Neural cell (in vitro differentiated cells): Measurements from ENCODE around the gene PPP2R5E. TPM values are rescaled to one million over a fixed set of nuclear protein-coding genes. Genes with fewer than 3 reads are reported as not detected.
A peak's percentile ranks its signal among the peaks of the same experiment; 100 is the strongest.
"Not testable (repeated sequence)": the region's sequence is repeated elsewhere in the genome, so short reads cannot be mapped to it uniquely, and the experiment has no call there.

ENCODE experiments used
- H2AFZ ChIP-seq: fragments of 200-600, 300-800 bp; sonication (generic), shearing (Covaris generic); 2 replicates; pipeline ENCODE4 v1.6.0; 2014; ENCODE audit warnings: low read depth, mild to moderate bottlenecking, antibody characterized with exemption, low read length, moderate library complexity
- H3F3A ChIP-seq: fragments of 200-600 bp; shearing (Covaris generic); 2 replicates; pipeline ENCODE4 v1.6.1; 2016; ENCODE audit warnings: mild to moderate bottlenecking, moderate library complexity, mixed read lengths, antibody characterized with exemption, low read length; ENCODE audit not compliant: insufficient read depth, poor library complexity, severe bottlenecking
- H3K27ac ChIP-seq: fragments of 200-600, 300-800 bp; sonication (generic), shearing (Covaris generic); 2 replicates; pipeline ENCODE4 v1.5.1; 2014; ENCODE audit warnings: mild to moderate bottlenecking, low read length, moderate library complexity
- H3K27me3 ChIP-seq: fragments of 300-800, 200-600 bp; sonication (generic), shearing (Covaris generic); 2 replicates; pipeline ENCODE4 v1.6.0; 2014; ENCODE audit warnings: mild to moderate bottlenecking, low read depth, low read length, moderate library complexity; ENCODE audit not compliant: insufficient read depth
- H3K36me3 ChIP-seq: fragments of 300-800, 200-600 bp; sonication (generic), shearing (Covaris generic); 2 replicates; pipeline ENCODE4 v1.5.1; 2014; ENCODE audit warnings: mild to moderate bottlenecking, antibody characterized with exemption, low read length, moderate library complexity; ENCODE audit not compliant: insufficient read depth
- H3K4me2 ChIP-seq: fragments of 300-800, 200-600 bp; sonication (generic), shearing (Covaris generic); 2 replicates; pipeline ENCODE4 v1.6.0; 2014; ENCODE audit warnings: mild to moderate bottlenecking, low read length
- H3K4me3 ChIP-seq: fragments of 300-800, 200-600 bp; sonication (generic), shearing (Covaris generic); 2 replicates; pipeline ENCODE4 v1.5.1; 2014; ENCODE audit warnings: mild to moderate bottlenecking, low read length, moderate library complexity
- H3K79me2 ChIP-seq: fragments of 200-600 bp; shearing (Covaris generic); replicated peaks from 2 replicates; pipeline ENCODE4 v1.6.0; 2014; ENCODE audit warnings: mild to moderate bottlenecking, low read length, moderate library complexity; ENCODE audit not compliant: insufficient read depth
- H3K9ac ChIP-seq: fragments of 300-800, 200-600 bp; sonication (generic), shearing (Covaris generic); 2 replicates; pipeline ENCODE4 v1.6.1; 2016; ENCODE audit warnings: mild to moderate bottlenecking, low read length, mixed read lengths
- H3K9me2 ChIP-seq: fragments of 200-600 bp; shearing (Covaris generic); 2 replicates; pipeline ENCODE4 v1.6.1; 2016; ENCODE audit warnings: mild to moderate bottlenecking, low read length, mixed read lengths; ENCODE audit not compliant: insufficient read depth
- H3K9me3 ChIP-seq: fragments of 200-600, 300-800 bp; sonication (generic), shearing (Covaris generic); 2 replicates; pipeline ENCODE4 v1.6.1; 2016; ENCODE audit warnings: mild to moderate bottlenecking, mixed run types, low read length, moderate library complexity, mixed read lengths
- H4K20me1 ChIP-seq: fragments of 200-600 bp; shearing (Covaris generic); 2 replicates; pipeline ENCODE4 v1.6.1; 2016; ENCODE audit warnings: mild to moderate bottlenecking, mixed run types; ENCODE audit not compliant: insufficient read depth
- EP300 ChIP-seq: fragments of 450-650 bp; conservative IDR thresholded peaks from 2 replicates; pipeline ENCODE4 v1.6.1; 2014; ENCODE audit warnings: antibody characterized with exemption, mild to moderate bottlenecking, moderate library complexity; ENCODE audit not compliant: poor library complexity, severe bottlenecking
- EZH2 ChIP-seq: fragments of 200-600, 300-800 bp; shearing (Covaris generic), sonication (generic); IDR thresholded peaks from 2 replicates; pipeline ENCODE4 v1.6.1; 2014; ENCODE audit warnings: antibody characterized with exemption, low read length, borderline replicate concordance, mild to moderate bottlenecking; ENCODE audit not compliant: insufficient read depth, poor library complexity, severe bottlenecking
- MXI1 ChIP-seq: fragments of 450-650 bp; conservative IDR thresholded peaks from 2 replicates; pipeline ENCODE4 v1.6.1; 2014; ENCODE audit warnings: antibody characterized with exemption, mild to moderate bottlenecking; ENCODE audit not compliant: poor library complexity, severe bottlenecking
- POLR2AphosphoS5 ChIP-seq: IDR thresholded peaks from 2 replicates; pipeline ENCODE4 v1.6.1; 2012
- RAD21 ChIP-seq: fragments of 450-650 bp; conservative IDR thresholded peaks from 2 replicates; pipeline ENCODE4 v1.6.1; 2014; ENCODE audit warnings: antibody characterized with exemption, mild to moderate bottlenecking, moderate library complexity
- SMC3 ChIP-seq: fragments of 450-650 bp; conservative IDR thresholded peaks from 2 replicates; pipeline ENCODE4 v1.6.1; 2014; ENCODE audit warnings: antibody characterized with exemption, mild to moderate bottlenecking, moderate library complexity; ENCODE audit not compliant: poor library complexity
- TAF1 ChIP-seq: IDR thresholded peaks from 2 replicates; pipeline ENCODE4 v1.6.1; 2012; ENCODE audit warnings: low read depth
- polyA plus RNA-seq: library from polyadenylated mRNA; depleted of rRNA; stranded (reverse); fragments of >200 nt; gene quantifications from 2 replicates; pipeline ENCODE4 v1.2.3, GENCODE V29; 2014
- TF ChIP-seq, protein P1 (sequence below): fragments of 450-650 bp; IDR thresholded peaks from 2 replicates; pipeline ENCODE4 v1.5.1; 2014; ENCODE audit warnings: antibody characterized with exemption, mild to moderate bottlenecking, moderate library complexity; ENCODE audit not compliant: poor library complexity, severe bottlenecking
- TF ChIP-seq, protein P2 (sequence below): IDR thresholded peaks from 2 replicates; pipeline ENCODE4 v1.6.1; 2012; ENCODE audit warnings: borderline replicate concordance

Gene PPP2R5E
- polyA plus RNA-seq, 1 donor from 2014 or later: 26.7 TPM

DNA sequence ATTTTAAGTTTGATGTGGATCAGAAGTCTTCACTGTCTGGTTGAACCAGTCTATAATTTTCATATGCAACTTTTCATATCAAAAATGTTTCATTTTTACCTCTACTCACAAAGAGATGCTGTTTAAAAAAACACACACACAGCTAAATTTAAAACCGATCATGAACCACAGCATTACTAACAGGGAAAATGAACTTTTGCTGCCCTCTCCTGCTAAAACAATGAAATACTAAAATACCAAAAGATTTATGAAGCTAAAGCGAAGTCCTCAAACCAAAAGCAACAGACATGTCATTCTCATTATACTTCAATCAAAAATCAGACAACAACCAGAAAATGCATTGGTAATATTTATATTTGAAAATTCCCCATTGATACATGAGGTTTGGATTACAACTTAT lies 171.6 kb downstream of the PPP2R5E start:
- H3K27me3 ChIP-seq, H3F3A ChIP-seq, H4K20me1 ChIP-seq, H3K4me3 ChIP-seq, H3K9ac ChIP-seq, H2AFZ ChIP-seq, H3K4me2 ChIP-seq, H3K9me2 ChIP-seq, H3K79me2 ChIP-seq, H3K27ac ChIP-seq, H3K36me3 ChIP-seq, H3K9me3 ChIP-seq: not testable (repeated sequence)
- TF ChIP-seq, protein P1, sequence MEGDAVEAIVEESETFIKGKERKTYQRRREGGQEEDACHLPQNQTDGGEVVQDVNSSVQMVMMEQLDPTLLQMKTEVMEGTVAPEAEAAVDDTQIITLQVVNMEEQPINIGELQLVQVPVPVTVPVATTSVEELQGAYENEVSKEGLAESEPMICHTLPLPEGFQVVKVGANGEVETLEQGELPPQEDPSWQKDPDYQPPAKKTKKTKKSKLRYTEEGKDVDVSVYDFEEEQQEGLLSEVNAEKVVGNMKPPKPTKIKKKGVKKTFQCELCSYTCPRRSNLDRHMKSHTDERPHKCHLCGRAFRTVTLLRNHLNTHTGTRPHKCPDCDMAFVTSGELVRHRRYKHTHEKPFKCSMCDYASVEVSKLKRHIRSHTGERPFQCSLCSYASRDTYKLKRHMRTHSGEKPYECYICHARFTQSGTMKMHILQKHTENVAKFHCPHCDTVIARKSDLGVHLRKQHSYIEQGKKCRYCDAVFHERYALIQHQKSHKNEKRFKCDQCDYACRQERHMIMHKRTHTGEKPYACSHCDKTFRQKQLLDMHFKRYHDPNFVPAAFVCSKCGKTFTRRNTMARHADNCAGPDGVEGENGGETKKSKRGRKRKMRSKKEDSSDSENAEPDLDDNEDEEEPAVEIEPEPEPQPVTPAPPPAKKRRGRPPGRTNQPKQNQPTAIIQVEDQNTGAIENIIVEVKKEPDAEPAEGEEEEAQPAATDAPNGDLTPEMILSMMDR: peak; percentile 50
- TF ChIP-seq RAD21: peak; percentile 51

DNA sequence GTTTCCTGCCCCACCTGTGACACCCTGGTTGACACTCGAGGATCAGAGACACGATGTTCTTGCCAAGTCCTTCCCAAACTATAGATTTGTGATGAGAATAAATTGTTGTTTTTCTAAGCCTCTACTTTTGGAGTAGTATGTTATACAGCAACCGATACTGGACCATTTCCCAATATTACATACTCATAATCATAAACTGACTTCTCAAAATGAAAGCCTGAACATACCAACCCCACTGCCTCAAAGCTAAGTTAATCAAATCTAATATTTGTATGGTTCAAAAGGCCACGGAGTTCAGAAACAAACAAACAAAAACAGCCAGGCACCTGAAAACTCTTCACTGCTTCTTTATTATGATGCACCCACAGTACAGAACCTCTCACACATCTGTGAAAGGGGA lies 172.1 kb downstream of the PPP2R5E start:
- Histone ChIP-seq H3K9me3 (no peaks in the 10 kb centered on the region), H3K4me3 (no peak overlapping the region), H3K36me3 (no peaks in the 10 kb centered on the region), H3F3A (no peaks in the 10 kb centered on the region), H3K27me3 (no peaks in the 10 kb centered on the region), H3K79me2 (no peaks in the 10 kb centered on the region), H2AFZ (no peak overlapping the region), H3K9ac (no peak overlapping the region), H4K20me1 (no peaks in the 10 kb centered on the region), H3K9me2 (no peaks in the 10 kb centered on the region), H3K4me2 (no peak overlapping the region), H3K27ac (no peak overlapping the region)
- TF ChIP-seq MXI1 (no peak), EP300 (no peak), EZH2 (no peak), SMC3 (no peak), POLR2AphosphoS5 (no peak), RAD21 (no peak), TAF1 (no peak)
- TF ChIP-seq, protein P1: no peak
- TF ChIP-seq, protein P2, sequence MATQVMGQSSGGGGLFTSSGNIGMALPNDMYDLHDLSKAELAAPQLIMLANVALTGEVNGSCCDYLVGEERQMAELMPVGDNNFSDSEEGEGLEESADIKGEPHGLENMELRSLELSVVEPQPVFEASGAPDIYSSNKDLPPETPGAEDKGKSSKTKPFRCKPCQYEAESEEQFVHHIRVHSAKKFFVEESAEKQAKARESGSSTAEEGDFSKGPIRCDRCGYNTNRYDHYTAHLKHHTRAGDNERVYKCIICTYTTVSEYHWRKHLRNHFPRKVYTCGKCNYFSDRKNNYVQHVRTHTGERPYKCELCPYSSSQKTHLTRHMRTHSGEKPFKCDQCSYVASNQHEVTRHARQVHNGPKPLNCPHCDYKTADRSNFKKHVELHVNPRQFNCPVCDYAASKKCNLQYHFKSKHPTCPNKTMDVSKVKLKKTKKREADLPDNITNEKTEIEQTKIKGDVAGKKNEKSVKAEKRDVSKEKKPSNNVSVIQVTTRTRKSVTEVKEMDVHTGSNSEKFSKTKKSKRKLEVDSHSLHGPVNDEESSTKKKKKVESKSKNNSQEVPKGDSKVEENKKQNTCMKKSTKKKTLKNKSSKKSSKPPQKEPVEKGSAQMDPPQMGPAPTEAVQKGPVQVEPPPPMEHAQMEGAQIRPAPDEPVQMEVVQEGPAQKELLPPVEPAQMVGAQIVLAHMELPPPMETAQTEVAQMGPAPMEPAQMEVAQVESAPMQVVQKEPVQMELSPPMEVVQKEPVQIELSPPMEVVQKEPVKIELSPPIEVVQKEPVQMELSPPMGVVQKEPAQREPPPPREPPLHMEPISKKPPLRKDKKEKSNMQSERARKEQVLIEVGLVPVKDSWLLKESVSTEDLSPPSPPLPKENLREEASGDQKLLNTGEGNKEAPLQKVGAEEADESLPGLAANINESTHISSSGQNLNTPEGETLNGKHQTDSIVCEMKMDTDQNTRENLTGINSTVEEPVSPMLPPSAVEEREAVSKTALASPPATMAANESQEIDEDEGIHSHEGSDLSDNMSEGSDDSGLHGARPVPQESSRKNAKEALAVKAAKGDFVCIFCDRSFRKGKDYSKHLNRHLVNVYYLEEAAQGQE: no peak
